Duodenal mucosa (tissue), 2 donors: ENCODE measurements around the gene FBXO46.

ENCODE experiments used
- H3K27ac ChIP-seq: one replicate; pipeline ENCODE4 v1.7.0; 2013; ENCODE audit warnings: low read depth, low read length
- H3K27me3 ChIP-seq, 2 donors: one replicate each; pipeline ENCODE4 v1.7.0; 2013; ENCODE audit warnings: low read length in 2 of 2, control low read depth in 1 of 2; ENCODE audit not compliant: insufficient read depth in 2 of 2, control insufficient read depth in 1 of 2
- H3K36me3 ChIP-seq, 2 donors: one replicate each; pipeline ENCODE4 v1.7.0; 2013; ENCODE audit warnings: low read length in 2 of 2, control low read depth in 1 of 2; ENCODE audit not compliant: insufficient read depth in 2 of 2, control insufficient read depth in 1 of 2
- H3K4me1 ChIP-seq, 2 donors: one replicate each; pipeline ENCODE4 v1.7.0; 2013; ENCODE audit warnings: low read length in 2 of 2, control low read depth in 1 of 2; ENCODE audit not compliant: insufficient read depth in 2 of 2, control insufficient read depth in 1 of 2
- H3K4me3 ChIP-seq, 2 donors: one replicate each; pipeline ENCODE4 v1.7.0; 2013; ENCODE audit warnings: low read length in 2 of 2, low read depth in 1 of 2
- H3K9ac ChIP-seq, 2 donors: one replicate each; pipeline ENCODE4 v1.7.0; 2013; ENCODE audit warnings: low read length in 2 of 2, low read depth in 1 of 2
- H3K9me3 ChIP-seq, 2 donors: one replicate each; pipeline ENCODE4 v1.7.0; 2013; ENCODE audit warnings: low read length in 2 of 2, control low read depth in 1 of 2; ENCODE audit not compliant: control insufficient read depth in 1 of 2

FBXO46 gene, protein sequence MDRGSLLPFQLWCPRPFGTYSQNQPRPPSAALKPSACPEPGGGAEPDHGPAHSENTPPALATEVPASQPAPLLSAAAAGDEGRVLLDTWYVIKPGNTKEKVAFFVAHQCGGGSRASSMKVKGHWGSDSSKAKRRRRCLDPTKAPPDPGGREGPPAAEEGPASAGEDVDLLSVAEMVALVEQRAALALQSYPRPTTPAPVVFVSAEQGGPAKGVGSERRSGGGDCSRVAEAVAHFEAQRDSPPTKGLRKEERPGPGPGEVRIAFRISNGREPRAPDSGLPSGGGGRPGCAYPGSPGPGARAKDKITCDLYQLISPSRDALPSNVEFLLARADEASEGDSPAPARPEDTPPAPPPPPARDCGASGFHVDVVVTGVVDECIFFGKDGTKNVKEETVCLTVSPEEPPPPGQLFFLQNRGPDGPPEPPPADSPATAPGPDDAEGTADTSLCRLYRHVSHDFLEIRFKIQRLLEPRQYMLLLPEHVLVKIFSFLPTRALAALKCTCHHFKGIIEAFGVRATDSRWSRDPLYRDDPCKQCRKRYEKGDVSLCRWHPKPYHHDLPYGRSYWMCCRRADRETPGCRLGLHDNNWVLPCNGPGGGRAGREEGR

DNA sequence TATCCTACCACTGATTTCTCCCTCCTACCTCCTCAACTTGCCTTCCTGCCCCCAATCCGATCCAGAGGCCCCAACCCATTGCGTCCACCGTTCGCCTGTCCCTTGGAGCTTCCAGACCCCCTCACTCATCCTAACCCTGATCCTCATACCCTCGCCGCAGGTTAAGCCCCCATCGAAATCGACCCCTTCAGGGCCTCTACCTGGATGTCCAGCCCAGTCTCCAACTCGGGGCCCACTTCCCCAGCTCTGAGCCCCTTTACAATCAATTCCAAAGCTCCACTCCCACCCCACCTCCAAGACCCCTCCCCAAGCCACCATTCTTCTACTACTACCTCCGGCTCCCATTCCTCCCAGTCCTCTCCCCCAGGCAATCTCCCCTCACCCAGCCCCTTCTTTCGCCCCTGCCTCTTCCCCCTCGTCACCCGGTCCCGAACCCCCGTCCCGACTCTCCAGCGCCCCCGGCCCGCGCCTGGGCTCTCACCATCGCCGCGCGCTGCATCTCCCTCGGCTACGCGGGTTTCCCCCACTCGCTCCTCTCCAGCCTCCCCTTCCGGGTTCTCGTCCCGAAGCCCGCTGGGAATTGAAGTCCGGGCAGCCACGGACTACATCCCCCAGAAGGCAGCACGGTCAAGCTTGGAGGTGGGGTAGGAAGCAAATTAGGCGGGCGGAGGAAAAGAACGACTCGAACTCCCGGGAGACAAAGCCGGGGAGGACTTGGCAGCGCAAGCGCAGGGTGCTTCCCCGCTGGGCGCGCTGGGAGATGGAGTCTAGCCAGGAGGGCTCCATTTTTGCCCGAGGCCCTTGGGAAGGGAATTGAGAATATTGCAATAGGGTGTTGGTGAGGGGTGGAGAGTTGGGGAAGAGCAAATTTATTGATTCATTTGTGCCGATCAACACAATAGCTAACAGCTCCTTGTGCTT, at the start of gene FBXO46:
FBXO46 (minus strand) TSS at position 529 of the 921 bp plus-strand sequence. CDS start 17,401 bp downstream, outside the sequence.
- H3K27me3 ChIP-seq, result no peaks in the 10 kb centered on the region
- H3K27ac ChIP-seq, result peak within 1 kb of the TSS; percentile 53
- H3K4me1 ChIP-seq, result peaks cover 4 to 9% of the 10 kb centered on the region in 2 donors
- peak within 1 kb of the TSS; percentile 61 to 98 for H3K9ac ChIP-seq
- H3K36me3 ChIP-seq, result no peaks in the 10 kb centered on the region
- peak within 1 kb of the TSS; percentile 90 to 95 for H3K4me3 ChIP-seq
- no peaks in the 10 kb centered on the region for H3K9me3 ChIP-seq

DNA sequence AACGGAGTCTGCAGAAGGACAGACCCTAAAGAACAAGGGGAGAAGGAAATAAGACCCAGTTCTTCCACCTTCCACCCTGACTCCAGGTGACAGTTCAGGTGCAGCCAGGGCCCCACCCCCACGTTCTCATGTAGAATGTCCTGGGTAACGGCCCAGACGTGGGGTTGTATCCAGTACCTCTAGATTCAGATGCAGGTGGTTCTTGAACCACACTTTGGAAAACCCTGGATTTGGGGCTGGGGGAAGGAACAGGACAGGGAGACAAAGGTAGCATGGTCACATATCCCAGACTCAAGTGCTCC, 49.4 kb upstream of the FBXO46 start:
- H3K4me3 ChIP-seq, result peak overlapping the region; percentile 45 to 49
- no peak overlapping the region for H3K27ac ChIP-seq
- no peaks in the 10 kb centered on the region for H3K9me3 ChIP-seq
- peaks cover 22 to 33% of the 10 kb centered on the region in 2 donors for H3K4me1 ChIP-seq
- H3K27me3 ChIP-seq, result peaks cover 0 to 5% of the 10 kb centered on the region in 2 donors
- H3K9ac ChIP-seq, result peak overlapping the region; percentile 23 to 43
- peaks cover 12 to 22% of the 10 kb centered on the region in 2 donors for H3K36me3 ChIP-seq

DNA sequence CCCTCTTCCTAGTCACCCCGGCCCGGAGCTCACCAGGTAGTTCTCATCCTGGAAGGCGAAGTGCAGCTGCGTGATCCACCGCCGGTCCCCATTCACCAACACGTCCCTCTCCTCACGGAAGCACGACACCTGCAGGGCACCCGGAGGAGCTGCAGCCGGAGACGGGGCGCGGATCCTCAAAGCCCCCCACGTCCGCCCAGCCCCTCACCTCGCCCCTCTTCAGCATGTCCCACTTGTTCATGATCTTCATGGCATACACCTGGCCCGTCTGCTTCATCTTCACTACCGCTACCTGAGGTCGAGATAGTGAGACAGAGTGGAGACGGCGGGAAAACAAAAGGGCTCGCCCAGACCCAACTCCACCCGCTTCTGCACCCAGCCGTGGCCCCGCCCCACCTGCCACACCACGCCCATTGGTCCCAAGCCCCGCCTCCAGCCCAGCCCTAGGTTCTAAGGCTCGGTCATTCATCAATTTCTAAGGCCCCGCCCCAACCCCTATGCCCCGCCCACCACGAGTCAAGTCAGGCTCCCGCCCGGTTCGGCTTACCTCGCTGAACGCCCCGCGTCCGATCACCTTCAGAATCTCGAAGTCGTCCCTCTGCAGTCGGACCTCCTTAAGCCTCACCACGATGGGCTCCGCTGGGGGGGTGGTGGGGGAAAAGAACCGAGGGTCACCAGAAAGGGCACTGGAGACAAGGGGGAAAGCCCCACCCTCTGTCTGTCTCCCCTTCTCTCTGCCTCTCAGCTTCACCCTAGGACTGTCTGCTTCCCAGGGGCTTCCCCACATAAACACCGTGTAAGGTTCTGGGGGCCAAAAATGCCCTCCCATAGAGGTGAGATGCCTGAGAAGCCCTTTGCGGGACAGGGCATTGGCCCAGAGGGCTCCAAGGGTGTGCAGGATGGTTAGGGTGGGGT, 48.8 kb upstream of the FBXO46 start:
- Histone ChIP-seq H3K4me3 (peak overlapping the region; percentile 59 to 65), H3K27me3 (peaks cover 0 to 5% of the 10 kb centered on the region in 2 donors), H3K9ac (peak overlapping the region; percentile 23 to 54), H3K27ac (no peak overlapping the region), H3K36me3 (peaks cover 12 to 15% of the 10 kb centered on the region in 2 donors), H3K9me3 (no peaks in the 10 kb centered on the region), H3K4me1 (peaks cover 22 to 33% of the 10 kb centered on the region in 2 donors)

DNA sequence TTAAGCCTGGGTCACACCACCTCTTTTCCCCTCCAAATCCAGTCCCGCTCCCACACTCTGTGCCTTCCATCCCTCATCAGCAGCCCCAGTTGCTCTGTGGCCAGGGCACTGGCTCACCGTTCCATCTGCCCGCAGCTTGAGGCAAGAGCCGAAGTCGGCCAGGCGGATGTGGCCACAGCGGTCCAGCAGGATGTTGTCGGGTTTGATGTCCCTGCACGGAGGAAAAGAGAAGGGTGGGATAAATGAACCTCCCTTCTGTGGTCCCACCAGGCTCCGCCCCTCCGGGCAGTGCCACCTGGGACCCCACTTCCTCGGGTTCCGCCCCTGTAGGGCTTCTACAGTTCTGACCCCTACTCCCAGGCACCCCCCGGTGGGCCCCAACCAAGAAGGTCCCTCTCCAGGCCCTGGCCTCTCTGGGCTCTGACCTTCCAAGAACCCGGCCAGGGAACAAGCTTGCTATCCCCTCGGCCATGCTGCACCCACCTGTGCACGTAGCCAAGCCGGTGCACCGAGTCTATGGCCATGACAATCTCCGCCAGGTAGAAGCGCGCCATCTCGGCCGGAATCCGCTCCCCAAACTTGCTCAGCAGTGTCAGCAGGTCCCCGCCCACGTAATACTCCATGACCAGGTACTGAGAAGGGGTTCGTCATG, 47.4 kb upstream of the FBXO46 start:
- no peak overlapping the region for H3K4me3 ChIP-seq
- peaks cover 0 to 5% of the 10 kb centered on the region in 2 donors for H3K27me3 ChIP-seq
- no peaks in the 10 kb centered on the region for H3K9me3 ChIP-seq
- no peak overlapping the region for H3K9ac ChIP-seq
- H3K4me1 ChIP-seq, result peaks cover 22 to 39% of the 10 kb centered on the region in 2 donors
- no peak overlapping the region for H3K27ac ChIP-seq
- H3K36me3 ChIP-seq, result peaks cover 12 to 15% of the 10 kb centered on the region in 2 donors

DNA sequence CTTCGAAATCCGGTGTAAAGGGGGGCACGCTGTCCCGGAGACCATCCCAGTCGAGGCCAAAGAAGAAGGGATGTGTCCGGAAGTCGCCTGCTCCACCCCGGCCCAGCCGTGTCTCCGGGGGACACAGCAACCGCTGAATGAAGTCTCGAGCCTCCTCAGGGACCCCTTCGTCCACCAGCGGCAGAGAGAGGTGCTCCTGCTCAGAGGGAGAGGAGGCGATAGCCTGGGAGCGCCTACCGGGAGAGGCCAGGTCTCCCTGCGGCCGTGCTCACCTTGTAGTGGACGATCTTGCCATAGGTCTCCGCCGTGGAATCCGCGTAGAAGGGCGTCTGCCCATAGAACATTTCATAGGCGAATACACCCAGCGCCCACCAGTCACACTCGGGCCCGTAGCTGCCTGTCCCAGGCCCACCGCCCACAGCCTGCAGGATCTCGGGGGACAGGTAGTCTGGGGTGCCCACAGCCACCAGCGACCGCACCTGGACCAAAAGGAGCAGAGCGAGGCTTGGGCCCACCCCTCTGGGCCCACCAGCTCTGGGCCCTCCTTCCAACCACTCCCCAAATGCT, 46.8 kb upstream of the FBXO46 start:
- H3K9me3 ChIP-seq, result no peaks in the 10 kb centered on the region
- H3K4me3 ChIP-seq, result no peak overlapping the region
- H3K36me3 ChIP-seq, result peaks cover 12 to 15% of the 10 kb centered on the region in 2 donors
- no peak overlapping the region for H3K27ac ChIP-seq
- peaks cover 0 to 5% of the 10 kb centered on the region in 2 donors for H3K27me3 ChIP-seq
- H3K9ac ChIP-seq, result no peak overlapping the region
- peaks cover 29 to 46% of the 10 kb centered on the region in 2 donors for H3K4me1 ChIP-seq

DNA sequence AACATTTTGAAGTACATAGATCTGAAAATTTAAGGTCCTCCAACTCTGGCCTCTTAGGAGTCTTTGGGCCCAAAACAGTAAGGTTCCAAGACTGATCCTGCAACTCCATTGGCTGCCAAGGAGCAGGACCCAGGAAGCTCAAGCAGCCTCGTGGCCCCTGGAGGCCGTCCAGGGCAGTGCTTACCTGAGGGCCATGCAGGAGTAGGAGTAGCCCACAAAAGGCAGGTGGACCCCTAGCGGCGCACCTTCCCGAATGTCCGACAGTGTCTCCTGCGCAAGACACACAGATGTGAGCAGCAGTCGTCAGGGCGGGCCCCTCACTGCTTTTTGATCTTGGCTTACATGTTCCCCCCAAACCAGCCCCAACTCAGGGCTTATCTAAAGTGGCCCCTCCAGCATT, 44.1 kb upstream of the FBXO46 start:
- no peak overlapping the region for H3K4me3 ChIP-seq
- peaks cover 12 to 15% of the 10 kb centered on the region in 2 donors for H3K36me3 ChIP-seq
- H3K9ac ChIP-seq, result no peak overlapping the region
- H3K4me1 ChIP-seq, result peaks cover 29 to 40% of the 10 kb centered on the region in 2 donors
- H3K27ac ChIP-seq, result no peak overlapping the region
- H3K9me3 ChIP-seq, result no peaks in the 10 kb centered on the region
- peaks cover 0 to under 1% of the 10 kb centered on the region in 2 donors for H3K27me3 ChIP-seq

DNA sequence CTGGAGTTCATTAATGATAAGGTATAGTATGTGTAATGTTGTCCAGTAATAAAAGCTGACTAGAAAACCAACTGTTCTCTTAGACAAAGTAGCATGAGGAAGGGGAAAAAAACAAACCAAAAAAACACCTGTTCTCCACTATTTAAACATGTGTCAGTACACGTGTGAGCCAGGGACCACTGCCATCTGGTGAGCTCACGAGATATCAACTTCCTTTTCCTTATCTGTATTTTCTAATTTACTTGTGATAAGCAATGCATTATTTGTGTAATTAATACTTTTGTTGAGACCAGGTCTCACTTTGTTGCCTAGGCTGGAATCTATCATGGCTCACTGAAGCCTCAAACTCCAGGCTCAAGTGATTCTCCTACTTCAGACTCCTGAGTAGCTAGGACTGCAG, 42.7 kb upstream of the FBXO46 start:
- Histone ChIP-seq H3K27me3 (no peaks in the 10 kb centered on the region), H3K36me3 (peaks cover 12 to 15% of the 10 kb centered on the region in 2 donors), H3K4me3 (no peak overlapping the region), H3K27ac (no peak overlapping the region), H3K9ac (peak overlapping the region in 1 of 2 donors; percentile 83), H3K4me1 (peaks cover 21 to 31% of the 10 kb centered on the region in 2 donors), H3K9me3 (no peaks in the 10 kb centered on the region)

DNA sequence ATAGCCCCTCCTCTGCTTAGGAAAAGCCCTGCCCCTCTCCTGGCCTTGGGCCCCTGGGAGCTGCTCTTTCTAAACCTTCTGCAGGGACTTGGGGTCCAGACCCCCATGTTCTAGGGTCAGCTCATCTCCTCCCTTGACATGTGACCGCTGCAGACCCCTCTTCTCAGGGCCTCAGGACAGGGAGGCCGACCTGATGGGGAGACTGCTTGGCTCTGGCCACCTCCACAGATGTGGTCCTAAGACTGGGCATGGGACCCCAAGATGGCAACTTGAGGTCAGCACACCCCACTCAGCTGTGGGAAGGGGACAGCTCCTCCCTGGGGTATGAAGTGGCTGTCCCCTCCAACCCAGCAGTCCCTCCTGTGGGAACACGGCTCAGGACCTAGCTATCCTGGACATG, 42.2 kb upstream of the FBXO46 start:
- peaks cover 11 to 14% of the 10 kb centered on the region in 2 donors for H3K36me3 ChIP-seq
- H3K4me3 ChIP-seq, result peak overlapping the region; percentile 73 to 74
- no peaks in the 10 kb centered on the region for H3K27me3 ChIP-seq
- H3K9me3 ChIP-seq, result no peaks in the 10 kb centered on the region
- H3K9ac ChIP-seq, result peak overlapping the region; percentile 83 to 96
- H3K27ac ChIP-seq, result peak overlapping the region; percentile 80
- H3K4me1 ChIP-seq, result peaks cover 19 to 29% of the 10 kb centered on the region in 2 donors
